GM18499 (cell line): ENCODE data around the gene UBE3B.

ENCODE experiments used
- ATAC-seq: cut with Tn5 transposase; IDR thresholded peaks from one replicate; pipeline ENCODE4 v1.9.1; 2021; ENCODE audit warnings: moderate number of reproducible peaks; ENCODE audit not compliant: insufficient read depth, unreplicated experiment

Gene UBE3B

DNA sequence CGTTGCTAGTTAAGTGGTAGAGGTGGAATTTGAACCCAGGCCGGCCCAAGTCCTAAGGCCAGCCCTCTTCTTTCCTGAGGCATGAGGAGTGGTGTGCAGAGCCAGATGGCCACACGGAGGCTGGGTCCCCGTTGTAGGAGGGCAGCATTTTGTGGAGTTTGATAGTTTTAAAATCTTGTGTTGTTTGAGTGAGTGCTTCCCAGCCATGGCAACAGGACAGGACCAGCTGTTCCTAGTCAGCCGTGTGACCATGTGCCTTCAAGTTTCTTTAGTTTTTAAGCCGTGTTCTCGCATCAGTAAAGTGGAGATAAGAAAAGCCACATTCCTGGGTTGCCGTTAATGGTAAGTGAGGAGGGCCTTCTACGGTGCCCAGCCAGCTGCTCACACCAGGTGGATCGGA lies 44.4 kb downstream of the UBE3B start:
- ATAC-seq = no peak

DNA sequence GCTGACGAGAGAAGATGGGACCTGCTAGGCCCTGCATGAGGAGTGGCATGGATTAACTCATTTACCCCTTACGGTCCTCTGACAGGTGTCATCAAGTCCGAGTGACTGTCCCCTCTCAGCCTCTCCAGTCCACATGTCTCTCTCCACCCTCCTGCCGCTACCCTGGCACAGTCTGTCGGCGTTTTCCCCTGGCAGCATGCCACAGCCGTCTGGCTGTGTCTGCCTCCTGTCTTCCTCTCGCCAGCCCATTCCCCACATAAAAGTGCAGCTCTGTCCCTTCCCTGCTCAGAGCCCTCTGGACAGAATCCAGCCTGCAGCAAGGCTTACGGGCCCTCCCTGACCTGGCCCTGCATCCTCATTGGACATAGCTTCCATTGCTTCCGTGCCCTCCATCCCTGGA lies 45.6 kb downstream of the UBE3B start:
- no peak for ATAC-seq

DNA sequence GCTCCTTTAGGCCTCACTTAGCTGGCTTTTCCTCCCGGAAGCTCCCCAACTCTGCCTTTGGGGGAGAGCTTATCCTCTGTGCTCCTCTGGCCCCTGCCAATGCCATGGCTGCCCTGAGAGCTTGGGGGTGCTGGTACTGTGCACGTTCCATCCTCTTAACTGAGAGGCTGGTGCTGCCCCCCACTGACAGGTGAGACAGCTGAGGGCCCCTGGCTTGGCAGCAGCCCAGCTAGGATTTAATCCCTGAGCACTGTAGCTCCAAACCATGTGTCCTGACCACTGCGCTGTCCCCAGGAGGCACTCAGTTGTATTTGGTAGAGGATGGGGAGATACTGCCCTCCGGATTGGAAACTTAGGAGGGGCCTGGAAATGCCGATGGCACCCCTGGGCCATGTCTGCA lies 46.1 kb downstream of the UBE3B start:
- no peak for ATAC-seq

DNA sequence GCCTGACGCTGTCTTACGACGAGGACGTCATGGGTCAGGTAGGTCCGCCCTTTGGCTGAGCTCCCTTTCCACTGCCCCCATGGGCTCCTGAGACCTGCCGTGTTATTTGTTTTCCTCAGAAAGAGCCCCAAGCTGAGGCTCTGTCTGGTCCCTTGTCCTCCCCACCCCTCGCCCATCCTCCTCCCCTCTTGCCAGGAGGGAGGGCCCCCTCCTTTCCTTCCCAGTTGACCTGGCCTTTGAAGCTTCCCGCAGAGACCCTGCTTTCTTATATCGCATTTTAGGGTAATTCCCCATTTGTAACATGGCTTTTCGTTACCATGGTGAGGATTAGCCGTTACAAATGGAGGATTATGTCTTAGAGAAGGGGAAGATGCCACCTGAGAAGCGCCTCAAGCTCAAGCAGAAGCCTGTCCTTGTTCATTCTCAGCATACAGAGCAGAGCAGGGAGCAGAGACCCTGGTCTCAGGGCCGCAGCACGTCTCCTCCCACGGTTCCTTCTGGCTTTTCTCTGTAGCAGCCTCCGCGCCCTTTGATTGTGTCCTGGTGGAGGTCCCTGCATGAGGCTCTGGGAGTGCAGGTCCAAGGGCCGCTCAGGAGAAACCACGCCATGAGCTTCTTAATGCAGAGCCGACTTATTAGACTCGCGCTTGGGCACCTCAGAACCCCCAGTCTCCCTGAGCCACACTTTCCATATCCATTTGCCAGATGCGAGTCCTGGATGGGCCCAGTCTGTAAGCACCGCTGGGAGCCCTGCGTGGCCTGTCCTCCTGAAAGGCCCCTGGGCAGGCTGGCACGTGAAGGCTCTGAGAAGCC lies 47.2 kb downstream of the UBE3B start:
- ATAC-seq = no peak

DNA sequence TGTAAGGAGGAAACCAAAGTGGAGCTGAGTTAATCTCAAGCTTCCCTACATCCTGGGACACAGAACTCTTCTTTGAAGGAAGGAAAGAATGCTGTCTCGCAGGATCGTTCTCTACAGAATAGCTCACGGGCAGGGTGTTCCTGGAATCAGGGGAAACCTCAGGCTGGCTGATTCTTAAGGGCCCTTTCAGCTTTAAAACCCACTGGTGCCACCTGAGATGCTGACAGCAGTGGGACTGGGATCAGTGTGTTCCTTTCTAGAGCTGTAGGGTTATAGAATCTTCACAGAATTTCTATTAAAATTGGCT lies 47.8 kb downstream of the UBE3B start:
- no peak for ATAC-seq

DNA sequence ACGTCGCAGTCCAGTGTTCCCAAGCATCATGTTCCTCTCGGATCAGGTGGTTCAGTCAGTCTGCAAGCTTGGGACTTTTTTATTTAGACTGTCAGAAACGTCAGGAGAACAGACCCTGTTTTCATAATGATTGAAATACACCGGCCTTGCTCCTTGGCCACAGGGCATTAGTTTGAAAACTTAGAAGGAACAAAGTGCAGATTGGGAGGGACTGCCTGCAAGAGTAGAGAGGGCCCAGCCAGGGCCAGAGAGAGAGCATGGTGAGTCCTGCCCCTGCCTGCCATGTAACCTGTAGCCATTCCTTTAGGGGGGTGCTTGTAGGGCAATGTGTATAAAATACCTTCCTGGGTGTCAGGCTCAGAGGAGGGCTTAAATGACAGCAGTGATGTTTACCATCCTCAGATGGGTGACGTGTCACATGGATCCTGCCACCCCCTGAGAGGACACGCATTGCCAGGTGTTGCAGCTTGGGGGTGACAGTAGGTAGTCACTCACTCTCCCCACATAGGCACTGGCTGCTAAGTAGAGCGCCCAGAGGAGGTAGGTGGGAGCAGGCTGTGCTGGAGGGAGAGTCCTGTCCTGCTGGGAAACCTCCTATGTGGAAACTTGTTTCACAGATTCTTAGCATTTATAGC lies 50.2 kb downstream of the UBE3B start:
- ATAC-seq = no peak

DNA sequence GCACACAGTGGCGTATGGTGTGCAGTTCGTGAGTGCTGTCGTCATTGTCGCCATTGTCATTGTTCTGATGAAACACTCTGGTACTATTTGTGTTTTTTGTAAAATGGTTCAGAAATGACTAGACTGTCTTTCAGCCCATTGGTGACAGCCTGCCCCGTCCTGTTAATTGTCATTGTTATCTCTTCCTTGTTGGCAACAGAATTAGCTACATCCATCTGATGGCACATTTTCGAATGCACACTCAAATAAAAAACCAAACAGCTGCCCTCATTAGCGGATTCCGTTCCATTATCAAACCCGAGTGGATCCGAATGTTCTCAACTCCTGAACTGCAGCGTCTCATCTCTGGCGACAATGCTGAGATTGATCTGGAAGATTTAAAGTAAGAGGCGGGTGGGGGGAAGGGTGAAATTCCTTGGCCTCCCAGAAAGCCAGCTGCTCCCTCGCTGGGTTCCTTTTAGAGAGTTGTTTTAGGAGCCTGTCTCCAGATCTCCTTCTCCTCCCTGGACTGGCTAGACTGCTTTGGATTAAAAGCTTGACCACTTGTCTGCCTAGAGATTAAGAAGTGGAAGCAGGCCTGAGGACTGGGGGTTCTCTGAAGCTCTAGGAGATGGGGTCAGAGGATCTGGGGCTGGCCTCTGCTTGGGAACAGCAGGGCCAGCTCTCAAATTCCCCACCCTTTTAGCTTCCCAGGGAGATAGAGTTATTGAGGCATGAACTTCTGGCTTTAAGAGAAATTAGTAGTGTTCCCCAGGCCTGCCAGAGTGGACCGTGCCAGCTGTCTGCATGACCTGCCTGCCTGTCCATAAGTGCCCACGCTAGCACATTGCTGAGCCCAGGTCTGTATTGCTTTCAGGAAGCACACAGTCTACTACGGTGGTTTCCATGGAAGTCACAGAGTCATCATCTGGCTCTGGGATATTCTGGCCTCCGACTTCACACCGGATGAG lies 52.5 kb downstream of the UBE3B start:
- no peak for ATAC-seq

DNA sequence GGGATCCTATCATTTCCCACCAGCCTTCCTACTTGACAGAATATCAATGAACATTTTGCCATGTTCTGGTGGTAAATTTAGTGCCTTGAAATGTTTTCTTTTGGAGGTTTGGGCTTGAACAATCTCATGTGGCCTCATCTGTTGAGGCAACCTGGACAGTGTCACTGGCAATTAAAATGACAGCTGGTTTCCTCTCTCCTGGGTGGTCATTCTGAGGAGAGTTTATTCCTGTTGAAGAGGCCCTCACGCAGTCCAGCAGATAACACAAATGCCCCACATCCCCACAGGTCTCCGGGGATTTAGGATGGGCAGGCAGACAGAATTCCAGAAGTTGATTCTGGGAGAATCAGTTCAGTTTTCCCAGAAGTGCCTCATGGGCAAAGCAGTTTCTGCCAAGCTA lies 54.0 kb downstream of the UBE3B start:
- no peak for ATAC-seq

DNA sequence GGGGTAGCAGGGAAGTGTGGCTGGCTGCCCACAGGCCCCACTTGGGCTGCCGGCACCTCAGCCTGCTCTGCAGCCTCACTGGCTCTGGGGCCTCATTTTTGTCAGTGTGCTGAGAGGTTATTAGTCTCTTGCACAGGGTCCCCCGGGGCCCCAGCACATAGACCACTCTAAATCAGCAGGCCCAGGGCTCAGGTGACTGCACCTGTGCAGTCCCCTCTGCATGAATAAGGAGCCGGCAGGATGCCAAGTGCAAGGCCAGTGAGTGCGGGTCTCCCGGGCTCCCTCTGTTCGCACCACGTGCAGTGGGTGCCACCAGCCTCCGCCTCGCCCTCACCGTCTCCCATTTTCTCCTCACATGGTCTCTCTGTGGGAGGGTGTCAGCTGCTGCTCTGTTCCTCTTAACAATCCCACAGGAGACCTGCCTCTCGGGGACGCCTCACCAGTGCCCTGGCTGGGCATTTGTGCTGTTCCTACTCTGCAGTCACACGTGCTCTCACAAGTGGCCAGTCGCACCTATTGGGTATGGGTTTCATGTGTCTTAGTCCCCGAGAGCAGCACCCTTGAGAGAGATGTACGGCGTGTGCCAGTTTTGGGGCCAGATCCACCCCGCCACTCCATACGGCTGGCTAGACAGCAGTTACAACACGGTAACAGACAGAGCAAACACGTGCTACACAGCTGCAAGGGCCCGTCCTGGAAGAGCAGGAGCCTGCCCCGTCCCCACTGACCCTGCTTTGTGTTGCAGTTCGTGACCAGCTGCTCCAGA lies 55.5 kb downstream of the UBE3B start:
- no peak for ATAC-seq

DNA sequence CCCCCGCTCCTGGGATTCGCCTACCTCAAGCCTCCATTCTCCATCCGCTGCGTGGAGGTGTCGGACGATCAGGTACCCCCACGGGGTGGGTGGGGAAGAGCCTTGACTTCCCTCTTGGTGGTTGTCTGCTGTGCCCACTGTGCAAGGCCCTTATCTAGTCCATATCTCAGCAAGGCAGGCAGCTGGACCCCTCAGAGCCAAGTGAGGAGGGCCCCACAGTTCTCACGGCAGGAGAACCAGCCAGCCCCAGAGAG lies 56.0 kb downstream of the UBE3B start:
- ATAC-seq = no peak

DNA sequence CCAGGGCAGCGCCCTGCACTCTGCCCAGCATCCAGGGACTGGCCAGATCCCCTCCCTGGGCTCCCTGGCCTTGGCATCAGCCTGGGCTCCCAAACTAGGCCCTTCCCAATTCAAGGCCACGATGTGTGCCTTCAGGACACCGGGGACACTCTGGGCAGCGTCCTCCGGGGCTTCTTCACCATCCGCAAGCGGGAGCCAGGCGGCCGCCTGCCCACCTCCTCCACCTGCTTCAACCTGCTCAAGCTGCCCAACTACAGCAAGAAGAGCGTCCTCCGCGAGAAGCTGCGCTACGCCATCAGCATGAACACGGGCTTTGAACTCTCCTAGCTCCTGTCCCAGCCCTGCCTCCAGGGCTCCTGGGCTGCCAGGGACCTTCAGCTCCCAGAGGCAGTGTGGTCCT lies 57.0 kb downstream of the UBE3B start:
- ATAC-seq = no peak

DNA sequence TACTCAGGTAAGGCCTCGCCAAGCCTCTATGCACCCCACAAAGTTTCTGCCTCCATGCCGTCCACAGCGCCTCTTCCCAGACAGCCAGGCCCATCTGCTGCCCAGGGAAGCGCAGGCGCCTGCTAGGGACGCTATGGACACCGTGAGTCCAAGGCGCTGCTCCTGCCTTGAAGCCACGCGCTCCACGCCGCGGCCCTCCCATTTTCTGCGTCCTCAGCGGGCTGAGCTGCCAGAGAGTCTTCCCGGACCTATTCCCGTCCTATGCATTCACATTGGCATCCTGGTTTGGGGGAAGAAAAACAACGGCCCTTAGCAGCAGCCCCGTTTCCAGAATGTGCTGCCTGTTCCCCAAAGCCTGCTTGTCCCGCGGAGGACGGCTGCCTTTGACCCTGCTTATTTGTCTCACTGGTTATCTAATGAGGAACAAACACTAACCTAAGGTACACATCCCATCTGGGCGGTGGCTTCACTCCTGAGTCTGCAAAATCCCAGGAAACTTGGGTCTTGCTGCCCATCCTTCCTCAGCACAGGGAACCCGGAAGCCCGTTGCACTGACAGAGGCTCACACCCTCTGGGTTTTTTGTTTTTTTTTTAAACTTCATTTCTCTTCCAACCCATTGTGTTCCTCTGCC lies 57.9 kb downstream of the UBE3B start:
- ATAC-seq = no peak

DNA sequence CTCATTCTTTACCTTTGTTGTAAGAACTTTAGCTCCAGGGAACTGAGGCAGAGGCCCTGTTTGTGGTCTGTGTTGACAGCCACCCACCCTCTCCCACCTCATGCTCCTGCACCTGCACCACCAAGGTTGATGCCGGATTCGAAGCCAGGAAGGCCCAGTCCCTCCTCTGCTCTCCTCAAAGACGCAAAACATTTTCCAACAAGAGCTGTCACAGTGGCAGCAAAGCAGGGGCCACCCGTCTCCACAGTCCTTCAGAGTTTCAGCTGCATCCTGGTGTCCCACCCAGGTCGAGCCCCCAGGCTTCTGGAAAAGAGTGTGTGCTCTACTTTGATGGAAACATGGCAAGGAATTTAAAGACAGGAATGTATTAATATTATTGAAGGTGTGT lies 58.4 kb downstream of the UBE3B start:
- ATAC-seq = no peak

DNA sequence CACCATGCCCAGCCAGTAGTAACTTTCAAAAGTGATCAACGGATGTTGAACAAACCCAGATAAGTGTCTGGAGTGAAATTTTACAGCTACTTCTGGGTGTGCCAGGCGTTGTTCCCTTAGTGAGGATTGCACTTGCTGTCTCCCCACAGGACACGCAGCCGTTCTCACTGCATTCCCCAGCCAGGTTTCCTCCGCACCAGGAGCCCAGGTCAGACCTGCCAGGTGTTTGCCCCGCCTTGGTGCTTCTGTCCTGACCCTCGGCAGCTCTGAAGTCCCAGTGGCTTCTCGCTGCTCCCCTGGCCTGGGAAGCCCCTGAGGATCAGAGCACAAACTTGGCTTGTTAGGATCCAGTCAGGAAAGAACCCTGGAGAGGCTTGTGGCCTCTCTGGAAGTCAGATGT lies 59.7 kb downstream of the UBE3B start:
- no peak for ATAC-seq

DNA sequence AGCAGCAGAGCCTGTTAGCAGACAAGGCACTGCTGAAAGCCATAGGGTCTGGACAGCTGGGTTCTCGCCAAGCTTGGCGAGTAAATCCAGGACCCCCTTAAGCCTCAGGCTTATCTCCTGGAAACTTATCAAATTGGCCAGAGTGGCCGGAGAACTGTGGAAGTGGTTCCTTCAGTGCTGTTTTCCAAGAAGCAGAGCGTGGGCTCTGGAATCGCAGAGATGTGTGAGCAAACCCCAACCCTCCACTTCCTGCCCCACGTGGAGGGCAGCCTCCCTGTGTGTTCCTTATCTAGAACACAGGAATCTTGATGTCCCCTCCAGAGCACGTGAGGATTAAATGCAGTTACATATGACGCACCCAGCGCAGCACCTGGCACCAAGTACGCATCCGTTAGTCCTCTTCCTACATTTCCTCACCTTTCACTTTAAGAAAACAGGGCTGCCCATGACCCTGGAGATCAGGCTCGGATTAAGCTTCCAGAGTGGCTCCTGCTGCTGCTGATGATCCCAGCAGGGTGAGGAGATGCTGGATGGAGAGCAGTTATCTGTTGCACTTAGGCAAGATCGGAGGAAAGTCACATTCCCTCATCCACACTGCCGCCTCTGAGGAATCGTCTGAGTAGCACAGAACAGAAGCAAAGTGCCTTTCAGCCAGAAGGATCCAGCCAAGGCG lies 60.9 kb downstream of the UBE3B start:
- ATAC-seq = no peak

DNA sequence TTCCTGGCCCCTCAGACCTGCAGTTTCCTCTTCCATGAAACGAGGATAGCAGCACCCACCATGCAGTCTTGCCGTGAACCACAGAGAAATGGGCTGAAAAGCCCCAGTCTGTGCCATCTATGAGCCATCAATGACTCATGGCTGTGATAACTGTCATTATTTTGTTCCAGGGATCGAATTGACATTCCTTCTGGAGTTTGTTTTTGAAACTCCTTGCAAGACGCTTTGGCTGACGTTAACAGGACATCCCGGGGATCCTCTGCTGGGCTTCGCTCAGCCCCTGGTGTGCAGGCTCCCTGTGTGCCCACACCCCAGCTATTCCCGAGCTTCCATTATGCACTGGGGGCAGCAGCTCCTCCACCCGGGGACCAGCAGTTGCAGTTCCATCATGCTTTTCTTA lies 62.1 kb downstream of the UBE3B start:
- no peak for ATAC-seq

DNA sequence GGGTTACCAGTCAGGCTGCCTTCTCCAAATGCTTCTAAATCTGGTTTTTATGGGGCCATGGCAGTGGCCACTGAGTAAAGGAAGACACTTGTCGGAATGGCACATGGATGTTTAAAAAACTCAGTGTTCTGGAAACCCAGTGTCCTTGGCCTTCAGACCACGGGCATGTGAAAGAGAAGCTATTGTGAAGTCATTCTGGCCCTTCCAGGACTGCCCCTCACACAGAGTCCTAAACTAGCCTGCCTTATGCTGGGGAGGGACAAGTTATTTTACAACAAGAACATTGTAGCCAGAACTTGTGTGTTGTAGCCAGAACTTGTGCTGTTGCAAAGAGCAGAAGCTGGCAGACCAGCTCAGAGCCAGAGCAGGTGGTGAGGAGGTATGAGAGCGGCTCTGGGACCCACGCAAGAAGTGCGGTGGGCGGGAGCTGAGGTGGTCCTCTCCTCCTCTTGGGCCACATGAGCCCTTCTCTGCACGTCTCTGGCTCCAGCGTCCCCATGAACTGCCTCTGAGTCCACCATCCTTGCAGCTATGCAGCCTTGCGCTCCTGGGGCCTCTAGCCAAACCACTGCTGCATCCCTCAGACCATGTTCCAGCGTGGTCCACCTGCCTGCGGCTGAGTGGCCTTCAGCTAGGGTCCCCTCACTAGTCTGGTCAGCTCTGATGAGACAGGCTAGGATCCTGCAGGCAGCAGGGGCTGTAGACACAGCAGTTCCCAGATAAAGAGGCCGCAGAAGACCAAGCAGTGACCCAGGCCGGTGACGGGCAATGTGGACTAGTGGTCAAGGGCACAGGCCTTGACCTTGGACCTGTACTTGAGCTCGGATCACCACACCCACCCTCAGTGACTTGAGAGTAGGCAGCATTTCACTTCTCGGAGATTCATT lies 63.3 kb downstream of the UBE3B start:
- no peak for ATAC-seq

DNA sequence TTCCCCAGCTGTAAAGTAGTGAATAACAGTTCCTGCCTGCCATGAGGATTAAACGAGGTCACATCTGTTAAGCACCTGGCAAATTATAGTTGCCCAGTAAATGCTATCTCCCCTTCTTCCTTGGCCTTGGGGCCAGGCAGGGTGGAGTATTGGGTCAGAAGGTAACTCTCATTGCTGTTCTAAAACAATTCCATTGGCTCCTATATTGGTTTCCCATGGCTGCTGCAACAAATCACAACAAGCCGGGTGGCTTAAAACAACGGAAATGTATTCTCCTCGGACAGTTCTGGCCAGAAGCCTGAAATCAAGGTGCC lies 63.9 kb downstream of the UBE3B start:
- ATAC-seq = no peak

DNA sequence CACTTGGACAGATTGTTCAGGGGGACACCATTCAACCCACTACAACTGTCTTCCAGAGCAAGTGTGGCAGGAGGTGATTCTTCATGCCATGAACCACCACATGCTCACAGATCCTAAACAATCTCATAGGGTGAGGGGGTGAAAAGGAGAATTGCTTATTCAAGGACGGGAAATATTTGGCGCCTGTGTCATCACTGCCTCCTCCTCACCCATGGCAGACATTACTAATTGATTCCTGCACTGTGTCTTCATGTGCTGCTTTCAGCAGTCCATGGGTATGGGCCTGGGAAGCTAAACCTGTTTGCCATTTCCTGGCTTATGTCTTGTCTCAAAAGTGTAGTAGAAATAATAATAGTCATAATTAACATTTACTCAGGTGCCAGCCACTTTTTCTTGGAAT lies 64.6 kb downstream of the UBE3B start:
- no peak for ATAC-seq
